B cell (primary cell): ENCODE measurements around the gene TSEN54. TPM values are rescaled to one million over a fixed set of nuclear protein-coding genes. Genes with fewer than 3 reads are reported as not detected.

Experiments used
- ATAC-seq: fragments of 200-7000 bp; cut with Tn5 transposase; one replicate; pipeline ENCODE4 v1.10.0; 2021; ENCODE audit warnings: low read depth, mild to moderate bottlenecking, moderate number of reproducible peaks, moderate library complexity
- CTCF ChIA-PET: fragments of 350-600 bp; sonication (Branson Sonifier 250); formaldehyde crosslinking; loops from one replicate; lab custom pipeline; 2021; ENCODE audit warnings: antibody characterized with exemption, inconsistent platforms; lab: Charles Lee
- POLR2A ChIA-PET: fragments of 350-600 bp; sonication (Branson Sonifier 250); formaldehyde crosslinking; loops from one replicate; lab custom pipeline; 2021; ENCODE audit warnings: antibody characterized with exemption; lab: Charles Lee
- DNase-seq: peaks from one replicate; pipeline ENCODE4 v3.0.0; 2013
- H2AFZ ChIP-seq: 2 replicates; pipeline ENCODE4 v1.6.1; 2012; ENCODE audit warnings: mild to moderate bottlenecking, low read depth, low read length; ENCODE audit not compliant: insufficient read depth, poor library complexity, severe bottlenecking
- H3K27ac ChIP-seq, 2 donors: 1 replicate in 1 of 2; 2 replicates in 1 of 2; pipeline ENCODE4 v1.5.1; 2012 to 2013; ENCODE audit warnings: low read length in 2 of 2, mild to moderate bottlenecking in 2 of 2, moderate library complexity in 1 of 2
- H3K27me3 ChIP-seq, 4 experiments: fragments of 200-600 bp in 1 of 4; sonication (generic) in 1 of 4; replicated peaks in 1 of 4; 1 replicate in 2 of 4; 2 replicates in 2 of 4; pipeline versions ENCODE4 v1.6.1 to v1.7.0; 2013 to 2016; ENCODE audit warnings: low read length in 3 of 4, mild to moderate bottlenecking in 2 of 4, mixed read lengths in 1 of 4, moderate library complexity in 1 of 4; ENCODE audit not compliant: insufficient read depth in 4 of 4, control insufficient read depth in 3 of 4; ENCODE audit errors: control extremely low read depth in 1 of 4
- H3K36me3 ChIP-seq, 2 experiments: replicated peaks in 1 of 2; 1 replicate in 1 of 2; 2 replicates in 1 of 2; pipeline versions ENCODE4 v1.6.1 to v1.7.1; 2013; ENCODE audit warnings: low read length in 1 of 2; ENCODE audit not compliant: insufficient read depth in 2 of 2, control insufficient read depth in 1 of 2; ENCODE audit errors: control extremely low read depth in 1 of 2, extremely low read depth in 1 of 2
- H3K4me1 ChIP-seq, 2 donors: fragments of 200-600 bp in 1 of 2; sonication (generic) in 1 of 2; 1 replicate in 1 of 2; 2 replicates in 1 of 2; pipeline versions ENCODE4 v1.5.1 to v1.6.1; 2013 to 2017; ENCODE audit warnings: low read length in 2 of 2; ENCODE audit not compliant: control insufficient read depth in 2 of 2, insufficient read depth in 2 of 2
- H3K4me2 ChIP-seq: replicated peaks from 2 replicates; pipeline ENCODE3; 2012; ENCODE audit warnings: mild to moderate bottlenecking, low read depth, low read length; ENCODE audit not compliant: poor library complexity, severe bottlenecking
- H3K4me3 ChIP-seq, 5 experiments: fragments of 200-600 bp in 1 of 5; sonication (generic) in 1 of 5; 1 replicate in 3 of 5; 2 replicates in 2 of 5; pipeline versions ENCODE4 v1.5.1 to v1.7.0; 2011 to 2016; ENCODE audit warnings: low read length in 4 of 5, mild to moderate bottlenecking in 4 of 5, low read depth in 2 of 5, control low read depth in 1 of 5, moderate library complexity in 1 of 5; ENCODE audit not compliant: insufficient read depth in 1 of 5; ENCODE audit errors: control extremely low read depth in 1 of 5, extremely low read depth in 1 of 5
- H3K79me2 ChIP-seq: fragments of 200-600 bp; sonication (generic); one replicate; pipeline ENCODE4 v1.6.0; 2016; ENCODE audit warnings: low read length; ENCODE audit not compliant: control insufficient read depth, insufficient read depth
- H3K9ac ChIP-seq: fragments of 200-600 bp; sonication (generic); 2 replicates; pipeline ENCODE4 v1.6.1; 2017; ENCODE audit warnings: mild to moderate bottlenecking, low read length, moderate library complexity
- H3K9me3 ChIP-seq, 3 donors: one replicate each; pipeline versions ENCODE4 v1.6.1 to v1.7.1; 2013; ENCODE audit warnings: low read length in 2 of 3; ENCODE audit not compliant: control insufficient read depth in 2 of 3, insufficient read depth in 1 of 3; ENCODE audit errors: control extremely low read depth in 1 of 3
- H4K20me1 ChIP-seq: 2 replicates; pipeline ENCODE4 v1.6.0; 2012; ENCODE audit warnings: mild to moderate bottlenecking, low read length; ENCODE audit not compliant: insufficient read depth, control insufficient read depth, poor library complexity, severe bottlenecking
- H3K27ac Mint-ChIP-seq: one replicate; pipeline ENCODE4 v1.8.0; 2021; ENCODE audit warnings: mixed read lengths
- H3K27me3 Mint-ChIP-seq: one replicate; pipeline ENCODE4 v1.8.0; 2021; ENCODE audit warnings: mixed read lengths
- H3K4me1 Mint-ChIP-seq: one replicate; pipeline ENCODE4 v1.8.0; 2021; ENCODE audit warnings: mixed read lengths
- H3K4me3 Mint-ChIP-seq: one replicate; pipeline ENCODE4 v1.8.0; 2021; ENCODE audit warnings: mixed read lengths
- H3K9me3 Mint-ChIP-seq: one replicate; pipeline ENCODE4 v1.8.0; 2022; ENCODE audit warnings: mixed read lengths; ENCODE audit not compliant: insufficient read depth
- CTCF ChIP-seq: fragments of 200-600 bp; IDR thresholded peaks from one replicate; pipeline ENCODE4 v1.8.0; 2022; ENCODE audit warnings: antibody characterized with exemption, mild to moderate bottlenecking
- EZH2 ChIP-seq: IDR thresholded peaks from 2 replicates; pipeline ENCODE4 v1.6.1; 2012; ENCODE audit warnings: borderline replicate concordance, low read depth, mild to moderate bottlenecking, moderate library complexity, low read length; ENCODE audit not compliant: insufficient read depth, poor library complexity, severe bottlenecking
- WGBS: methylation state at CpG from one replicate; pipeline ENCODE4 v1.1.5; 2013; ENCODE audit warnings: missing lambda C conversion rate; ENCODE audit not compliant: insufficient coverage; 5-methylcytosine and 5-hydroxymethylcytosine counted together
- intact Hi-C: fragments of 100-400 bp; cut with micrococcal nuclease; formaldehyde crosslinking; loops from one replicate; pipeline ENCODE4 v1.10.0; 2022
- polyA plus RNA-seq: library from polyadenylated mRNA; depleted of rRNA; stranded (reverse); fragments of >200 nt; gene quantifications from 2 replicates; pipeline ENCODE4 v1.2.3, GENCODE V29; 2012
- total RNA-seq, 2 donors: library from RNA; stranded (reverse); fragments of 120-200 nt in 1 of 2; gene quantifications; 1 replicate in 1 of 2; 2 replicates in 1 of 2; pipeline versions ENCODE4 v1.2.3 to v1.2.4, GENCODE V29; 2013 to 2022

TSEN54 gene
- total and polyA plus RNA-seq, 2 donors (not counting 1 experiment from before 2014, with no cell fraction given): 33.0 to 45.9 TPM

- no peak overlapping the region for H3K4me2 ChIP-seq
- TF ChIP-seq CTCF (no peak), EZH2 (no peak)
- H3K4me1 ChIP-seq: no peaks in the 10 kb centered on the region
- no peaks in the 10 kb centered on the region for H3K9me3 ChIP-seq
- H3K4me3 ChIP-seq: no peak overlapping the region
- Mint-ChIP-seq H3K4me3 (no peak overlapping the region), H3K27ac (no peak overlapping the region), H3K9me3 (no peaks in the 10 kb centered on the region), H3K27me3 (no peaks in the 10 kb centered on the region), H3K4me1 (no peaks in the 10 kb centered on the region)
- peaks cover 0 to 25% of the 10 kb centered on the region in 2 experiments for H3K36me3 ChIP-seq
- H3K27me3 ChIP-seq: no peaks in the 10 kb centered on the region
- ChIA-PET POLR2A (no interaction called here), CTCF (no interaction called here)
- no peak for DNase-seq
- H3K79me2 ChIP-seq: peaks cover 52% of the 10 kb centered on the region
- no peak for ATAC-seq
- 97% methylated on average over 5 of the region's 6 CpGs for WGBS
- intact Hi-C loops: no loop called here
- no peak overlapping the region for H2AFZ ChIP-seq
- no peak overlapping the region for H3K27ac ChIP-seq
- no peaks in the 10 kb centered on the region for H4K20me1 ChIP-seq
- H3K9ac ChIP-seq: no peak overlapping the region
Measured at GRCh38 chr17:75474736-75475135, 41.6 kb upstream of the TSEN54 start.

- ChIA-PET POLR2A (no interaction called here), CTCF (no interaction called here)
- H3K4me3 Mint-ChIP-seq: no peak overlapping the region
- H3K4me3 ChIP-seq: no peak overlapping the region
- H3K4me2 ChIP-seq: no peak overlapping the region
- no peaks in the 10 kb centered on the region for H3K4me1 Mint-ChIP-seq
- H3K4me1 ChIP-seq: no peaks in the 10 kb centered on the region
- peaks cover 47% of the 10 kb centered on the region for H3K79me2 ChIP-seq
- no peak overlapping the region for H3K27ac ChIP-seq
- no peak overlapping the region for H3K27ac Mint-ChIP-seq
- H3K36me3 ChIP-seq: peaks cover 0 to 27% of the 10 kb centered on the region in 2 experiments
- no peak for ATAC-seq
- no peaks in the 10 kb centered on the region for H3K27me3 ChIP-seq
- WGBS: 96% methylated on average over 9 of the region's 13 CpGs
- no peaks in the 10 kb centered on the region for H3K9me3 Mint-ChIP-seq
- no peaks in the 10 kb centered on the region for H3K27me3 Mint-ChIP-seq
- DNase-seq: no peak
- TF ChIP-seq EZH2 (no peak), CTCF (no peak)
- H3K9me3 ChIP-seq: no peaks in the 10 kb centered on the region
- H3K9ac ChIP-seq: no peak overlapping the region
- H2AFZ ChIP-seq: no peak overlapping the region
- H4K20me1 ChIP-seq: peaks cover 5% of the 10 kb centered on the region
- intact Hi-C loops: no loop called here
Measured at GRCh38 chr17:75475144-75475835, 41.0 kb upstream of the TSEN54 start.
